Measurements from ENCODE around the gene SP4.

Gene SP4

DNA sequence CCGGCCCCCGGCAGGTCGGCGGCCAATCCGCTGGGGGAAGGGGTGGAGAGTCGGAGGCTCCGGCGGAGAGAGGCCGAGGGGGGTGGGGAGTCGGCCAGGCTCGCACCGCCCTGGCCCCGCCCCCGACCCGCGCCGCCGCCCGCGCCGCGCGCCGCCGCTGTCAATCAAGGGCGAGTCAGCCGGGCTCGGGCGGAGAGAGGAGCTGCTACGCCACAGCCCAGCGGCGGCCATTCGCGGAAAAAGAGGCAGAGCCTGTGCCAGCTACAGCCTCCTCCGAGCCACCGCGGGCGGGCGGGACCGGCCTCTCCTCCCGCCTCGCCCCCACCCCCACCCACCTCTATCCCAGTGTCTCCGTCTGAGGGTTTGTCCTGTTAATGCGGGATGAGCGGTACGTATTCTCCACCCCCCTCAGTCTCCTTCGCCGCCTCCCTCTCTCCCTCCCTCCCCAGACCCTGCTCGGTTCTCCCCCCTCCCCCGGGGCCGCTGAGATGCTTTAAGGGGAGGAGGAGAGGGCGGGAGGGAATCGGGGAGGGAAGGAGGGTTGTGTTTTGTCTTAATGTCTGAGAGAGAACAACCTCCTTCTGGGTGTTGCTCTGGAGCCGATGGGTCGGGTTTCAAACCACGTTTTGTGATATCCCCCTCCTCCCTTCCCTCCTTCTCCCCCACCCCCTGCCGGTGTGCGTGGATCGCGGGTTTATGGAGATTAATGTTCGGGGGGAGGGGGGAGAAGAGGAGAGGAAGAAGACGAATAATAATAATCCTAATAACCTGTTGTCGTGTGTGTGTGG, at the start of gene SP4:
SP4 (plus strand) TSS at position 213 of the 788 bp plus-strand sequence; CDS start at position 382, 169 bp downstream.
- FAIRE-seq, result no peak

DNA sequence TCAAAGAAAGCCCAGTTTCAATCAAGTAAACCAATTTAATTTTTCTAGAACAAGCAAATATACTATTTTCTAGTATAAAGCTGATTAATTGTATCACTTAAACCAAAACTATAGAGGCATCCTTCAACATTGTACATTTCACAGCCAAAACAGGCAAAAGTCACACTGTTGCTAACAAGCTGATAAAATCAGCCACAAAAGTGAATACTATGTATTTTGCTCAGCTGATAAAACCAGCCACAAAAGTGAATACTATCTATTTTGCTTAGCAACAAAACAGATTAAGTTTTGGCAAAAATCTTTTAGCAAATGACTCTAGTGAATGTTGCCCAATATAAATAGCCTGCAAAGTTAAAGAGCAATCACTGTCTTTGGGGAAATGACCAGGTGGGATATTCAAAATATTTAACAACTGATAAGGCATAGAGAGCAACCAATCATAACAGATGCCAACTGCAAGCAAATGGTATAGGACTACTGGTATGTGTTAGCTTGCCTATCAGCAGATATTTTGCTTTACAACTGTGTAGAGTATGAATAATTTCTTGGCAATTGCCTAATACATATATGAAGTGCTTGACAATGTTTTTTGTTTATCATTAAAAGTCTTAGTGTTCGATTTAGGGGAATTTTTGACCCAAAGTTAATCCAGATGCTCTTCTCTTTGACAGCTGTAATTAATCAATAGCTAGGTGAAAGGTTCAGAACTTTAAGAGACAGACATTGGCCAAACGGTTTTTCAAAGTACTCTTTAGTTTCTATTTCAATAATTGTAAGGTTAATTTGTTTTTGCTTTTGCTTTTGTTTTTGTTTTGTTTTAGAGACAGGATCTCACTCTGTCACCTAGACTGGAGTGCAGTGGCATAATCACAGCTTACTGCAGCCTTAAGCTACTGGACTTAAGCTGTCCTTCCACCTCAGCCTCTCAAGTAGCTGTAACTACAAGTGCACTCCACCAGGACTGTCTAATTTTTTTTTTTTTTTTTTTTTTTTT, 44.4 kb upstream of the SP4 start:
- FAIRE-seq, result no peak

DNA sequence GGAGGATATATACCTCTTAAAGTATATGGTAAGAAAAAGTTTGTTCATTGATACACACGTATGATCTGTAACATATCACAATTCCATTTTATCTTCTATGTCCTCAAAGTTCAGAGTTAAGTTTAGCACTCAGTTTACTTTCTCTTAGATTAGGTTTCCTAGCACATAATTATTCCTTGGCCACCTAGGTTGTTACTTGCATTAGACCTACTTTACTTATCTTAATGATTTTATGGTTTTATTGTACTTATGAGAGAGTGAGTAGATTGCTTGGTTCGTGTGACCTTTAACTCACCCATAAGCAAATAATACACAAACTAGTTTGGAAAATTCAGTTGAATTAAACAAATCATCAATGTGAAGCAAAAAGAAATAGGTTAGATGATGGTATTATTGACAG, 33.9 kb upstream of the SP4 start:
- FAIRE-seq, result no peak

DNA sequence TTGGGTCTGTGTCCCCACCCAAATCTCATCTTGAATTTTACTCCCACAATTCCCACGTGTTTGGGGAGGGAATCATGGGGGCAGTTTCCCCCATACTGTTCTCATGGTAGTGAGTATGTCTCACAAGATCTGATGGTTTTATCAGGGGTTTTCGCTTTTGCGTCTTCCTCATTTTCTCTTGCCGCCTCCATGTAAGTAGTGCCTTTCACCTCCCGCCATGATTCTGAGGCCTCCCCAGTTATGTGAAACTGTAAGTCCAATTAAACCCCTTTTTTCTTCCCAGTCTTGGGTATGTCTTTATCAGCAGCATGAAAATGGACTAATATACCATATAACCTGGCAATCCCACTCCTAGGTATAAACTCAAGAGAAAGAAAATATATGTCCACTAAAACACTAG, 25.9 kb upstream of the SP4 start:
- FAIRE-seq, result no peak

DNA sequence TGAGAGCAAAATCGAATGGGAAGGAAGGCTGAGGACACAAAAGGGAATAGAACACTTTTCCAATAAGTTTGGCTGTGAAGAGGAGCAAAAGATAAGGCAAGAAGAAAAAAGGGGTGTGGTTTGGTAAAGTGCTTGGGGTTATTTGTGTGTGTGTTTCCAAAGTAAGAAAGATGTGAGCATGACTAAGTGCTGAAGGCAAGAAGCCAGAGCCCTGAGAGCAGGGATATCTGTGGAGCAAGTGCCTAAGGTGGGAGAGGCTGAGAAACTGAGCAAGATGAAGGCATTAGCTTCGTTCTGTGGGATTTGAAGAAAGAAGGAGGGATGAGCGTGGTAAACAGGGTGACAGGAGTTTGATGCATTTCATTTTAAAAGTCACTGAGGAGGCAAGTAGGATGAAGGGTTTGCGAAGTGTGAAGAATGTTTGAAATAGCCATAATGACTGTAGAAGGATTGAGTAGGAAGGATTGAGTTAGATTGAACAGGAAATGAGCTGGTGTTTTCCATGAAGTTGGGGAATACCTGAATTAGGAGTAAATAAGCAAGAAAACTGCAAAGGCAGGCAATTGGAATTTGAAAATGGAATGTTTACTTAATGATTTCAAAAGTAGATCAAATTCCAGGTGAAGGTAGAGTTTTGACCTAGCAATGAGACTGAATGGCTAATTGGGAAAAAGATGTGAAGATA, 19.9 kb upstream of the SP4 start:
- FAIRE-seq, result no peak

DNA sequence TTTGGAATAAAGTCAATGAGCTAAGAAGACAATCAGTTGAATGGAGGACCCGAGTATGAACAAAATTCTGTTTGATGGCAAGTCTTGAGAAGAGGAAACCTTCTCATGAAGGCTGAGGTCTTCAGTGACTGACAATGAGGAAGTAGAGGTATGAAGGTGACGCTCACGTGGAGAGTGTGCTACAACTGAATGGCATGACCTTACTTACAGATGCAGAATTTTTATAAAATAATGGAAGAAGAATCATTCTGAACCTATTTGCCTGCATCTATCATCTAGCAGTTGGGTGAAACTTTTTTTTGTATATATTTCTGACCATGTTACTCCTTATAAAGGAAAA, 19.4 kb upstream of the SP4 start:
- FAIRE-seq, result no peak

DNA sequence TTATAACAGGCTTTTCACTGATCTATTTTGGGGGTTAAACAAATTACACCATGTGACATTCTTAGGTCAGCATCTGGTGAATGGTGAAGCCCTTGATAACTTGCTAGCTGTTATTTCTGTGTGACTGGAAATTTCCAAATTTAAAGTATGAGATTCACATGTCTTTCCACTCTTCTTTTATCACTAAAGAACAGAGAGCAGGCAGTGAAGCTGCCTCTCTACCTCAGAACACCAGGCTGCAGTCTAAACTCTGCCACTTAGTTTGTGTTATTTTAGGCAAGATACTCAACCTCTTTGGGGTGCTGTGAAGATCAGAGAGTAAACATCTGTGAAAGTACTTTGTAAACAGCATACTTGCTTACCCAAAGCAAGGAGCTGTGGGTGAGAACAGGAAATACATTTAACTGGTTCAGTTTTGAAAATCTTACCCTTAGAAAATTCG, 15.5 kb upstream of the SP4 start:
- no peak for FAIRE-seq

DNA sequence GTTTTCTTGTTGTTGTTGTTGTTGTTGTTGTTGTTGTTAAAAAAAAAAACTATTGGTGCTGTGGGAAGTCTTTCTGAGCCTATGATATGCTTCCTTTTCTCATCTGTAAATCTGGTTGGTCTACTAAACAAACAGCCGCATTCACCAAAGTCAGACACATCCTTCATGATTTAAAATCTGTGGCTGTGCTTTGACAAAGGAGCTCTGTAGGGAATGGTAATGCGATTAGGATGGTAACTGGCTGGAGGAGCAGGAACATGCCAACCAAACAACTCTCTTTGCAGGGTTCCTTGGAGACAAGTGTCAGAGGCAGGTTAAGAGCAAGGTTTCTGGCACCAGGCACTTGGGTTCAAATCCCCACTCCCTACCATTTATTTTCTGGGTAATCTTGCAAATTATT, 14.9 kb upstream of the SP4 start:
- no peak for FAIRE-seq

DNA sequence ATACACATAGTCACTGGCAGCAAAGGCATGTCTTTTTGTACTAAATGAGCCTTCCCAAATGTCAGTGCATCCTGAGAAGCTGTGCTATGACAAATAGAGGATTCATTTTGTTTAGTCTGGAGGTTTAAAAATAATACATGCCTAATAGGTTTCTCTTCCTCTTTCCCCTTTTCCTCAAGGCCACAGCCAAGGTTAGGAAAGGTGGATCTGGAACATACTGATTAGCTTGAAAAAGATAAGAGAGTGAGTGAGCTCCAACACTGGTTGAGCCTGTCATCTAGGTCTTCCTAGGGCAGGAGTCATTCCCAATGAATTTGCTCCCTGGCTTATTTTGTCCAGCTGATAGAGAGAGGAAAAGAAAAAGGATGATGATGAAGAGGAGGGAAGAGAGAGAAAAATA, 14.4 kb upstream of the SP4 start:
- FAIRE-seq, result no peak

DNA sequence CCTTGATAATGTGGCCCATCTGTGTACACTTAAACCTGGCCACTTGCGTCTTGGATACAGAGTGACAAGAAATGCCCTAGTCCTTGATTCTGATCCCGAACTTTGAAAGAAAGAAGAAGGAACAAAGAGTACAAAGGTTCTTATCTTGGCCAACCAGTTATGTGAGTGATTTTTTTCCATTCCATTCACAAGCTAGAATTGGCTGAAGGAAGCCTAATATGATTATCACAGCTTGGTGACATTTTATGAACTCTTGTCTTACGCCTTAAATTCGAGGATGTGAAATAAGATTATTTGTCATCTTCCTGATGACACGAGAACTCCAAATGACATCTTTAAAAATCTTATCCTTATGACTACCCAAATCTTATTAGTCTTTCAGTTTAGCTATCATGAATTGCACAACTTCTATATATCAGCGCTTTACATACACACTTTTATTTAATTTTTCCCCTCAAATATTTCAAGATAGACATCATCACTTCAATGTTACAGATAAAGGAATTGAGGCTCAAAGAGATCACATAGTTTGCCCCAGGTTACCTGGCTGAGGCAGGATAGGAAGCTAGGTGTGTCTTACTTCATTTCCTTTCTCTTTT, 13.0 kb upstream of the SP4 start:
- no peak for FAIRE-seq

DNA sequence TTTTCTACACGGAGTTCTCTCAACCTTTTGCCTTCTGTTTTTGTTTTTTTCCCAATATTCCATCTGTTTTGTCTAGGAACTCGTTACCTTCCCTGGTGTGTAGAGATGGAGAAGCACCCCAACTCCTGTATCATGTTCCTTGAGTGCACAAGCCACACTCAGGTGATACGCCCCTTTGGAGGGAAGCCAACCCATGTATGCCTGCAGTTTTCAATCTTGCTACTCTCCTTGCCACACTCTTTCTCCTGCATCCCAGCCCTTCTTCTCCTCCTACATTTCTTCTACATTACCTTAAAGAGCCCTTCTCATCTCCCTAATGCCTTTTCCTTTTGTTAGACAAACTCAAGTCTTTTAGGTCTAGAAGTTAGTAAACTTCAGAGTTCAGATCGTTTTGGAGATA, 10.2 kb upstream of the SP4 start:
- FAIRE-seq, result no peak

DNA sequence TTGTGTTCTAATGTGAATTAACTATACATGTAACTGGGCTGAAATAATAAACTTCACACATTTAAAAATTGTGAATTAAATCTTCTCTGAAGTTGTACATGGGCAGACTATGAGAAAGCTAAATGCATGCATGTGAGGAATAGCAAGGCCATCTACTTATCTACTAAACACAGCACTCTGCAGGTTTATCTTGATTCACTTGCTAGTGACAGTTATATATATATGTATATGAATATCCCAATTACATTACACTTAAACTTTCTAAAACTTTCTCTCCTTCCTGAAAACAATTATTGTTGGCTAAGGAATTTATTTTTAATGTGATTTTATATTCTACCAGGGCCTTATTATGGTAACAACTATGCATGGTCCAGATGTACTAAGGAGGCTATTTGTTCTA, 5.1 kb upstream of the SP4 start:
- no peak for FAIRE-seq

DNA sequence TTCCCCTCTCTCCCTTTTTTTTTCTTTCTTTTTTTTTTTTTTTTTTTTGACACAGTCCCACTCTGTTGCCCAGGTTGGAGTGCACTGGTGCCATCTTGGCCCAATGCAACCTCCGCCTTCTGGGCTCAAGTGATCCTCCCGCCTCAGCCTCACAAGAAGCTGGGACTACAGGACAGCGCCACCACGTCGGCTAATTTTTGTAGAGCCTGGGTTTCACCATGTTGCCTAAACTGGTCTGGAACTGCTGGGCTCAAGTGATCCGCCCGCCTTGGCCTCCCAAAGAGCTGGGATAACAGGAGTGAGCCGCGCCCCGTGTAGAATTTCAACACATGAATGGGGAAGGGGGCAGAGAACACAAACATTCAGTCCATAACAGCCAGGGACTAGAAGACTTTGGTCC, 2.6 kb upstream of the SP4 start:
- no peak for FAIRE-seq

DNA sequence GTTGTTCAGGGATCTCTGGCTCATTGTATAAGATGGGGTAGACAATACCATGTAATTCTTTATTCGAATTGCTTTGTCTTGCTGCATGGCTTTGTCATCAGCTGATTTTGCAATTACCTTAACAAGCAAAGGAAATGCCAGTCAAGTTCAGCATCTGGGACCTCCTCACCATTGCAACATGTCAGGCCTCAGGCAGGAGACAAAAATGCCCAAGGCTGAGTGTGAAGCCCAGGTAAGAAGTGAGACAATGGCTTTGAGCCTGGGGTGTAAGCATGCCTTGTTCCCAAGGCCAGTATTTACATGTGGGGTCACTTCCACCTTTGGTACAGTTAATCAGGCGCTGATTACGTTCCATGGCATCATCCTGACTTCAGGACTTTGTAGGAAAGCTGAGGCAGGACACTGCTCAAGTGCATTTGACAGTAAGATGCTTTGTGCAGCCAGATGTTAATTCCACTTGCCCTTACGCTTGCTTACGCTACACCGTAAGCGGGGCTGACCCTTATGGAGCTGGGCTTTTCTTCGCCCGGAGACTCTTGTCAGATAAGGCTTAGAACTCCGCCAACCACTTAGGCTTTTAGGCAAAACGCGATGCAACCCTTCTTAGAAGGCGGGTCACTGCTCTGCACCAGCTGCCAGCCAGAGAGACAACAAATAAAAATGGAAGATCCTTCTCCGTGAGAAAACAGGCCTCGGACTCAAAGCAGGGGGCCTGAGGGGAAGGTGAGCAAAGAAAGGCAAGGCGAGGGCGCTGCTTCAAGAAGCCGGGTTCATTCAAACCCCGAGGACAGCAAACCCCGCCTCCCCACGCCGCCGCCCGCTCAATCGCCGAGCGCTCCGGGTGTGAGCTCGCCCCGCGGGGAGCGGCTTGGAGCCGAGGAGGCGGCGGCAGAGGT, 1.3 kb upstream of the SP4 start:
- FAIRE-seq, result no peak

DNA sequence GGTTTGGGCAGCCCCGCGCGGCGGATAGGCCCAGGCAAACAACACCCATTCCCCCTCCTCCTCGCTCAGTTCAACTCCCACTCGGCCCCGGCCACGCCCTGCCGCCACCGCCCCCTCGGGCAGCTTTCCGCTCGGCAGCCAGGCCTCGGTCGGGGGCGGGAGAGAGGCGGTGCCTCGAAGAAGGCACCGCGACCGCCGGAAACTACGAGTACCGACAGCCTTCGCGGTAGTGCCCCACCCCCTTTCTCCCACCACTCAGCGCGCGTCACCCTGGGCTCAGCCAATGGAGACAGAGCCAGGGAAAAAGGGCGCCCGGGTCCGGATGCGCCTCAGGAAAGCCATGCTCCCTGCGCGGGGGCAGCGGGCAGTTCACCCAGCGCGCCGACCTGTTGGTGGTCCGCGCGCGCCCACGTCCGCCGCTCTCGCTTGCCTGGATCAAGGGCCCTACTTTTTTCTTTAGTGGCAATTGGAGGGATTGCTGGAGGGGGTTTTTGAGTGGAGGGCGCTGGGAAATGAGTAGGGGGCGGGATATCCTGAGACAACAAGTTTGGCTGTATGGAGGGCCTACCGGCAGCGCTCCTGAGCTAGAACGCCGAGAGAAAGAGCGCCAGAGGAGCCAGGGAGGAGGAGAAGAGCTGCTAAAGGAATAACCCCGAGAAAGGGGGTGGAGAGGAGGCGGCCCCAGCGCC, 557 bp upstream of the SP4 start:
- peak; percentile 98 for FAIRE-seq

DNA sequence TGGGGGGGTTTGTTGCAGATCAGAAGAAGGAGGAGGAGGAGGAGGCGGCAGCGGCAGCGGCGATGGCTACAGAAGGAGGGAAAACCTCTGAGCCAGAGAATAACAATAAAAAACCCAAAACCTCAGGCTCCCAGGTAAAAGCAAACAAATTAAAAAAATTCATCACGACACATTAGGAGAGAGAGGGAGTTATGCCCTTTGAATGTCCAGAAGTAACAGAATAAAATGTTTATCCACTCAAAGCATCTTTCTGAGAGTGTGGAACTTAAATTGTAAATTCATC, 717 bp downstream of the SP4 start:
- no peak for FAIRE-seq

DNA sequence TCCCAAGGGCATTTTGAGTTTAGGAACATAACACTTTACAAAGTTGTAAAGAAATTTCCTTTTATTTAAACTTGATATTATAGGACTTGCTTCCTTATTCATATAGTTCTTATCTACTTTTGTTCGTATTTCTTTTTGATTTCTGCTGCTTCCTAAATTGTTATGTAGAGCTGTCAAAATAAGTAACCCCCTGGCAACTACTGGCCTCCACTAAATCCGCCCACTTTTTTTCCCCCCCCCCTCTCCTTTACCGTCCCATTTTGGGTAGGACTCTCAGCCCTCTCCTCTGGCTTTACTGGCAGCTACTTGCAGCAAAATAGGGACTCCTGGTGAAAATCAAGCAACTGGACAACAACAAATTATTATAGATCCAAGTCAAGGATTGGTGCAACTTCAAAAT, 1.1 kb downstream of the SP4 start:
- no peak for FAIRE-seq

DNA sequence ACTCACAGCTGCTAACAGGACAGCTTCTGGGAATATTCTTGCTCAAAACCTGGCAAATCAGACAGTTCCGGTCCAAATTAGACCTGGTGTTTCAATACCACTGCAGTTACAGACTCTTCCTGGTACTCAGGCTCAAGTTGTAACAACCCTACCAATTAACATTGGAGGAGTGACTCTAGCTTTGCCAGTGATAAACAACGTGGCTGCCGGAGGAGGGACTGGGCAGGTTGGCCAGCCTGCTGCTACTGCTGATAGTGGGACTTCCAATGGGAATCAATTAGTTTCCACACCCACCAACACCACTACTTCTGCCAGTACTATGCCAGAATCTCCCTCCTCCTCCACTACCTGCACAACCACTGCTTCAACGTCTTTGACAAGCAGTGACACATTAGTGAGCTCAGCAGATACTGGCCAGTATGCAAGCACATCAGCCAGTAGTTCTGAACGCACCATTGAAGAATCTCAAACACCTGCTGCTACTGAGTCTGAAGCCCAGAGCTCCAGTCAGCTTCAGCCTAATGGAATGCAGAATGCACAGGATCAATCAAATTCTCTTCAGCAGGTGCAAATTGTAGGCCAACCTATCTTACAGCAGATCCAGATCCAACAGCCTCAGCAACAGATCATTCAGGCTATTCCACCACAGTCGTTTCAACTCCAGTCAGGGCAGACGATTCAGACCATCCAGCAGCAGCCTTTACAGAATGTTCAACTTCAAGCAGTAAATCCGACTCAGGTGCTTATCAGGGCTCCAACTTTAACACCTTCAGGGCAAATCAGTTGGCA, 2.1 kb downstream of the SP4 start:
- no peak for FAIRE-seq

DNA sequence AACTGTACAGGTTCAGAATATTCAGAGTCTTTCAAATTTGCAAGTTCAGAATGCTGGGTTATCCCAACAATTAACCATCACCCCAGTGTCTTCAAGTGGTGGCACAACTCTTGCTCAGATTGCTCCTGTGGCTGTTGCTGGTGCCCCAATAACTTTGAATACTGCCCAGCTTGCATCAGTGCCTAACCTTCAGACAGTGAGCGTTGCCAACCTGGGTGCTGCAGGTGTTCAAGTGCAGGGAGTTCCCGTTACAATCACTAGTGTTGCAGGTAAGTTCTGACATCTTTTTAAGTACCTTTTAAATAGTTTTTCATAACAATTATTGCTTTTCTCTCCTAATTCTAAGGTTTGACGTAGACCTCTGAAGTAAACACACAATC, 2.7 kb downstream of the SP4 start:
- FAIRE-seq, result no peak

DNA sequence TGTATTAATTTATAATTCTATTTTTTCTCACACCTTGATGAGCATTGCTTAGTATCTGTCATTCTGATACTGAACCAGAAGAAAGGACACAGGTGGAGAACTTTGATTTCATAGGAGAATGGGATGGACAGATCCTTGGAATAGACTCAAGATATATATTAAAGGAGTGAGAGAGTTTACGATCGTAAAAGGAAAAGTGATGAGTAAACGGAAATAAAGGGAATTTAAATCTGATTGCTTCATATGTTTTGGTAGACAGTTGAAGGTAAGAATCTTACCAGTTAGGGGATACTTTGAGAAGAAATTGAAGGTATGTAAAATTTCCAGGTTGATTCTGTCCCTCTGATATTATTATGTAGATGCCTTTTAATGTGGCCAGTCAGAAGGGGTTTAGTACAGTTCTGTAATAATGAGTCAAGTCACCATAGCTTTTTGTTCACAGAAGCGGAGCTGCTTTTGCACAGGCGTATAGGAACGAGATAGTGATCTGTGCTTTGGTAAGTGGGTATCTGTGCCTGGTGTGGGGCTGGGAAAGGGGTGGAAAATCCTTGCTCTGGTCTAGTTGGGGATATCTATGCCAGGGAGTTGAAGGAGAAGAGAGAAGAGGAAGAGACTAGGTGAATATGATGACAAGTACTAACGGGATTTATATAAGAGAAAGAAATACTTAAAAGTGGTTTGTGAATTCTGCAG, 15.4 kb downstream of the SP4 start:
- FAIRE-seq, result no peak
